SK-N-SH (cell line): ENCODE results near the gene BCO2.

Experiments
- EZH2phosphoT487 ChIP-seq: fragments of 200-600 bp; sonication (generic); IDR thresholded peaks from 2 replicates; pipeline ENCODE4 v1.6.1; 2017; ENCODE audit warnings: low read depth, mixed run types, mild to moderate bottlenecking, antibody characterized with exemption, moderate library complexity, borderline replicate concordance
- FOXJ3 ChIP-seq: sonication (generic); formaldehyde crosslinking; IDR thresholded peaks from 2 replicates; pipeline ENCODE4 v1.5.1; 2020; ENCODE audit warnings: mild to moderate bottlenecking, missing genetic modification reagents
- MXI1 ChIP-seq: IDR thresholded peaks from 2 replicates; pipeline ENCODE4 v1.6.1; 2012; ENCODE audit warnings: mild to moderate bottlenecking, low read depth, low read length, improper control_type of control experiment
- NFIC ChIP-seq: IDR thresholded peaks from 2 replicates; pipeline ENCODE4 v1.4.0; 2012; ENCODE audit warnings: borderline replicate concordance
- NRF1 ChIP-seq: IDR thresholded peaks from 2 replicates; pipeline ENCODE4 v1.6.1; 2012; ENCODE audit warnings: low read depth, mild to moderate bottlenecking, low read length
- POLR2AphosphoS5 ChIP-seq: IDR thresholded peaks from 2 replicates; pipeline ENCODE4 v1.6.1; 2012; ENCODE audit warnings: low read depth, low read length
- TAF1 ChIP-seq: IDR thresholded peaks from 2 replicates; pipeline ENCODE4 v1.6.1; 2012; ENCODE audit warnings: low read depth, mild to moderate bottlenecking, low read length, moderate library complexity, borderline replicate concordance
- TCF12 ChIP-seq: IDR thresholded peaks from 2 replicates; pipeline ENCODE4 v1.4.0; 2012
- TF ChIP-seq, protein P1 (sequence below): fragments of 200-600 bp; sonication (generic); IDR thresholded peaks from 2 replicates; pipeline ENCODE4 v1.6.1; 2017; ENCODE audit warnings: antibody characterized with exemption, mild to moderate bottlenecking, moderate library complexity
- TF ChIP-seq, protein P2 (sequence below): IDR thresholded peaks from 2 replicates; pipeline ENCODE4 v1.4.0; 2012; ENCODE audit warnings: low read depth, borderline replicate concordance

DNA sequence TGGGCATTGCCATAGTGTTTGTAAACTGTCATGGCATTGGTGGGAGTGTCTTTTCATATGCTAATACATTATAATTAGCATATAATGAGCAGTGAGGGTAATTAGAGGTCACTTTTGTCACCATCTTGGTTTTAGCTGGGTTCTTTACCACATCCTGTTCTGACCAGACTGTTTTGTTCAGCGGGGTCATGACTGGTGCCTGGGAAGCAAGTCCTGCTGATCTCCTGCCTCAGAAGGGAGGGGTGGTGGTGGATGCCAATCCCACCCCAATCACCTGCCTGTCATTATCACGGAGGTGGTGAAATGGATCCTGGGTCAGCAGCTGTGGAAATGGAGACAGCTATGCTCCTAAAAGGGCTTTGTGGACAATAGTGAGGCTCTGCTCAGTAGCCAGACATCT, 42.6 kb upstream of the BCO2 start:
- TF ChIP-seq TAF1 = no peak
- TF ChIP-seq, protein P1, sequence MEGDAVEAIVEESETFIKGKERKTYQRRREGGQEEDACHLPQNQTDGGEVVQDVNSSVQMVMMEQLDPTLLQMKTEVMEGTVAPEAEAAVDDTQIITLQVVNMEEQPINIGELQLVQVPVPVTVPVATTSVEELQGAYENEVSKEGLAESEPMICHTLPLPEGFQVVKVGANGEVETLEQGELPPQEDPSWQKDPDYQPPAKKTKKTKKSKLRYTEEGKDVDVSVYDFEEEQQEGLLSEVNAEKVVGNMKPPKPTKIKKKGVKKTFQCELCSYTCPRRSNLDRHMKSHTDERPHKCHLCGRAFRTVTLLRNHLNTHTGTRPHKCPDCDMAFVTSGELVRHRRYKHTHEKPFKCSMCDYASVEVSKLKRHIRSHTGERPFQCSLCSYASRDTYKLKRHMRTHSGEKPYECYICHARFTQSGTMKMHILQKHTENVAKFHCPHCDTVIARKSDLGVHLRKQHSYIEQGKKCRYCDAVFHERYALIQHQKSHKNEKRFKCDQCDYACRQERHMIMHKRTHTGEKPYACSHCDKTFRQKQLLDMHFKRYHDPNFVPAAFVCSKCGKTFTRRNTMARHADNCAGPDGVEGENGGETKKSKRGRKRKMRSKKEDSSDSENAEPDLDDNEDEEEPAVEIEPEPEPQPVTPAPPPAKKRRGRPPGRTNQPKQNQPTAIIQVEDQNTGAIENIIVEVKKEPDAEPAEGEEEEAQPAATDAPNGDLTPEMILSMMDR = no peak
- TF ChIP-seq EZH2phosphoT487 = no peak
- no peak for TF ChIP-seq TCF12
- no peak for TF ChIP-seq NRF1
- TF ChIP-seq FOXJ3 (CRISPR knock-in tag) = no peak
- TF ChIP-seq, protein P2, sequence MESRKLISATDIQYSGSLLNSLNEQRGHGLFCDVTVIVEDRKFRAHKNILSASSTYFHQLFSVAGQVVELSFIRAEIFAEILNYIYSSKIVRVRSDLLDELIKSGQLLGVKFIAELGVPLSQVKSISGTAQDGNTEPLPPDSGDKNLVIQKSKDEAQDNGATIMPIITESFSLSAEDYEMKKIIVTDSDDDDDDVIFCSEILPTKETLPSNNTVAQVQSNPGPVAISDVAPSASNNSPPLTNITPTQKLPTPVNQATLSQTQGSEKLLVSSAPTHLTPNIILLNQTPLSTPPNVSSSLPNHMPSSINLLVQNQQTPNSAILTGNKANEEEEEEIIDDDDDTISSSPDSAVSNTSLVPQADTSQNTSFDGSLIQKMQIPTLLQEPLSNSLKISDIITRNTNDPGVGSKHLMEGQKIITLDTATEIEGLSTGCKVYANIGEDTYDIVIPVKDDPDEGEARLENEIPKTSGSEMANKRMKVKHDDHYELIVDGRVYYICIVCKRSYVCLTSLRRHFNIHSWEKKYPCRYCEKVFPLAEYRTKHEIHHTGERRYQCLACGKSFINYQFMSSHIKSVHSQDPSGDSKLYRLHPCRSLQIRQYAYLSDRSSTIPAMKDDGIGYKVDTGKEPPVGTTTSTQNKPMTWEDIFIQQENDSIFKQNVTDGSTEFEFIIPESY = no peak
- TF ChIP-seq MXI1 = no peak
- no peak for TF ChIP-seq NFIC
- TF ChIP-seq POLR2AphosphoS5 = no peak
